HG03280 (cell line): ENCODE data around the gene LY6G6D.
A peak's percentile ranks its signal among the peaks of the same experiment; 100 is the strongest.
"Not testable (repeated sequence)": the region's sequence is repeated elsewhere in the genome, so short reads cannot be mapped to it uniquely, and the experiment has no call there.

Source experiments
- ATAC-seq: cut with Tn5 transposase; IDR thresholded peaks from one replicate; pipeline ENCODE4 v1.9.1; 2021; ENCODE audit warnings: mild to moderate bottlenecking, moderate library complexity; ENCODE audit not compliant: unreplicated experiment

LY6G6D gene

GRCh38 chr6:31691564-31692108 is 23.5 kb upstream of the LY6G6D start:
- no peak for ATAC-seq

- no peak for ATAC-seq
Measured at GRCh38 chr6:31692353-31692752, 22.8 kb upstream of the LY6G6D start.

- no peak for ATAC-seq
Measured at GRCh38 chr6:31692886-31693285, 22.3 kb upstream of the LY6G6D start.

- no peak for ATAC-seq
Measured at GRCh38 chr6:31693535-31693934, 21.6 kb upstream of the LY6G6D start.

- no peak for ATAC-seq
Measured at GRCh38 chr6:31697555-31697954, 17.6 kb upstream of the LY6G6D start.

- no peak for ATAC-seq
Measured at GRCh38 chr6:31700740-31701401, 14.3 kb upstream of the LY6G6D start.

- no peak for ATAC-seq
Measured at GRCh38 chr6:31701666-31702404, 13.3 kb upstream of the LY6G6D start.

GRCh38 chr6:31702405-31702818 is 12.7 kb upstream of the LY6G6D start:
- no peak for ATAC-seq

- peak; percentile 93 for ATAC-seq
Measured at GRCh38 chr6:31702819-31703716, 12.1 kb upstream of the LY6G6D start, which contains the start of gene ABHD16A. Gene ABHD16A, minus strand, starts transcription at chr6:31703324. Its CDS starts 43 bp downstream, at chr6:31703281.

GRCh38 chr6:31705931-31706330 is 9.2 kb upstream of the LY6G6D start:
- ATAC-seq, result no peak

GRCh38 chr6:31706599-31706998 is 8.5 kb upstream of the LY6G6D start, which contains the start of gene LY6G6F:
Gene LY6G6F, plus strand, starts transcription at chr6:31706866. Its CDS starts 41 bp downstream, at chr6:31706907.
- no peak for ATAC-seq

- no peak for ATAC-seq
Measured at GRCh38 chr6:31707701-31708100, 7.4 kb upstream of the LY6G6D start.

GRCh38 chr6:31708224-31708623 is 6.9 kb upstream of the LY6G6D start:
- no peak for ATAC-seq

GRCh38 chr6:31709157-31709556 is 6.0 kb upstream of the LY6G6D start:
- not testable (repeated sequence) for ATAC-seq

GRCh38 chr6:31710523-31711219 is 4.5 kb upstream of the LY6G6D start:
- no peak for ATAC-seq

GRCh38 chr6:31711233-31711632 is 3.9 kb upstream of the LY6G6D start:
- no peak for ATAC-seq

GRCh38 chr6:31712296-31712695 is 2.9 kb upstream of the LY6G6D start:
- no peak for ATAC-seq

GRCh38 chr6:31713465-31713864 is 1.7 kb upstream of the LY6G6D start:
- no peak for ATAC-seq

- ATAC-seq, result no peak
Measured at GRCh38 chr6:31713991-31714684, 1.0 kb upstream of the LY6G6D start.
